Stimulated activated naive CD4-positive, alpha-beta T cell treated with Interleukin-2 at 50 U/mL for 16 hours (primary cell): ENCODE measurements around the gene PLA2G4A.
"Not testable (repeated sequence)": the region's sequence is repeated elsewhere in the genome, so short reads cannot be mapped to it uniquely, and the experiment has no call there.

Source experiments
- DNase-seq: peaks from one replicate; lab custom pipeline; 2025; lab: John Stamatoyannopoulos, UW

The PLA2G4A gene

DNA sequence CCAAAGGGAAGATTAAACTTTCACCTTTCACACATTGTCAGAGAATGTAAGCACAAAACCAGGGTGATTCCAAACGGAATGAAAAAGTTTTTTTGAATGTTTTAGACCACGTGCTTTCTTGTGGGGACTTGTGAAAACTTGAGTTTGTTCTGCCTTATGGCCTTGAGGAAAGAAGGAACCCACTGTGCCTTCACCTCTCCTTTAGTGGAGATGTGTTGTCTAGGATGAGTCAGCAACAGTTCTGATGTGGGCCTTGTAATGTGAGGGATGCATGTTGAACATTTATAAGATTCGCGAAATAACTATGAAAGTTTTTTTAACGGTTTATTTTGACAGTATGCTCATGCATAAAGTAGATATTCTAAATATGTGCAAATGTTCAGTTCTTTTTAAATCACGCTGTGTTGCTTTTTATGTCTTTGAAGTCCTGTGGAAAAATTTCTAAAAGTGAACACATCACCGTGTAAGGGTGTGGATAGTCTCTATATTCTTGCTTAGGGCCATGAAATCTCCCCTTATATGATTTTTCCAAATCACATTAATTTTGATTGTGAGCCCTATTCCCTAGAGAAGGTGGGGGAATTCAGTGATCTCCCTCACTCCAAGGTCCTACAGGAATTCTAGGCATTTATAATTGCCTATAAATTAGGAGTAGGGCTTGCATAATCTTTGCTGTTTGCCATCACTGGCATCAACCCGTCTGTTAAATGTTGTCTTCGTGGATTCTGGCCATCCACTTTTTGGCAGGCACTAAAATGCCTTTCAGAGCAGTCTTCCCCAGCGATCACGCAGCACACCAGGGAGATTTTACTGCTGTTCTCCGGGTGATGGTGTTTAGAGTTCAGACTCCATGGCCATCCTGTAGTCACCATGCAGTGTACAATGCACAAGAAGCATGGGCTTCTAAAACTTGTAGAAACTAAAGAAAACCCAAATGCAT, 47.4 kb downstream of the PLA2G4A start:
- DNase-seq: no peak

DNA sequence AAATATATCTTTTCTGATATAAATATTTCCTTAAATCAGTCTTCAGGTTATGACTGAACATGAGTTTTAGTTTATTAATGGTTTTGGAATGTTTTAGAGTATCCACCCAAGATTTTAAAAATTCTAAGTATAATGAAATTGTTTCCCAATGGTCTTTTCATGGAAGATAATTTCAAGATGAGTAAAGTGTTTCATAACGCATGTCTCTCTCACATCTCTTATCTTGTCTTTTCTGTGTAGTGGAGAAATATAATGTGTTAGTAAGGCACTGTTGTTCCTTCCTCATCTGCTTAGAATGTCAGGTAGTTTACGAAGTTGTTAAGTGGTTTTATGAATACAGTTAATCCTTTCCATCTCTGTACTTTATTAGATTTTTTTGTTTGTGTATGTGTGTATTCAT, 49.6 kb downstream of the PLA2G4A start:
- DNase-seq: no peak

DNA sequence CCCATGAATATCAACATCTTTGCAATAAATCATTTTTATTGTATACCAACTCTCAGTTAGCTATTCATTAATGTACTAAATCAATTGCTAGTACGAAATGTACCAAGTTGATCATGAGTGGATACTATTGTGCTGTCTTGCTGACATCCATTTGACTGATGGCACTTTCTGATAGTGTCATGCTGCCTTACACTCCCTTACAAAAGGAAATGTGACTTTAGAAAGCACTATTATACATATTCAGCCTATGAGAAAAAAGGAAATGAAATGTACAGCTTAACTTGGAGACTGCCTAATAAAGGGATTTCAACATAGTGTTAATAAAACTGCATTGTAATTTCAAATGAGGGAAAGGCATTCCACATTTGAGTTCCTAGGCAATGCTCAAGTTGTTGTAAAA, 52.2 kb downstream of the PLA2G4A start:
- no peak for DNase-seq

DNA sequence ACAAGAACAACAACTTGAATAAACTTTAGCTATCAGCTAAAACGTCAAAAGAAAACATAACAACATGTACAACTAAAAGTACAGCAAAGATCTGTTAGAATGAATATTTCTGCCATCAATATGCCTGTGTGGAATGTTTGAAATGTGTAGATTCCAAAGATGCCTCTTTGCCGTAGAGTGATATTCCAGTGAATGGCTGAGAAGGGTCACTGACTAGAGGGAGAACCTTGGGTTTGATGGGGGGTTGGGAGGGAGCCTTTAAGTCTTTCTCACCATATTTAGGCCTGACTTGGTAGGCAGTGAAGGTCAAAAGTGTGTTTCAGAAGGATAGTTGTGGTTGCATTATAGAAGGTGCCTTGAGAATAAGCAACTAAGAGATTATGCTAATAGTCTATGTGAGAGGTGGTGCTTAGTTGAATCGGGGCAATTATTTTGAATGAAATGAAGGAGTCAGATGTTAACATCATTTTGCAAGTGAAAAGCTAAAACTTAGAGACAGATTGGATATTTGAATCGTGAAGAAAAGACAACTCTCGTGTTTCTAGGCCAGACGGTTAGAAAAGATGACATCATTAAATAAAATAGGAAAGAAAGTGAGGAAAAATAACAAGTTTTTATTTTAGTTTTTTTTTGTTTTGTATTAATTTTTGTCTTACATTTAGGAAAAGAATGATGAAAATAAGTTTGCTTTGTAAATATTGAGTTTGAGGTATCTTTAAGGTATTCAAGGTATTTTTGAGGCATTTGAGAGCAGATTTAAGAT, 53.8 kb downstream of the PLA2G4A start:
- no peak for DNase-seq

DNA sequence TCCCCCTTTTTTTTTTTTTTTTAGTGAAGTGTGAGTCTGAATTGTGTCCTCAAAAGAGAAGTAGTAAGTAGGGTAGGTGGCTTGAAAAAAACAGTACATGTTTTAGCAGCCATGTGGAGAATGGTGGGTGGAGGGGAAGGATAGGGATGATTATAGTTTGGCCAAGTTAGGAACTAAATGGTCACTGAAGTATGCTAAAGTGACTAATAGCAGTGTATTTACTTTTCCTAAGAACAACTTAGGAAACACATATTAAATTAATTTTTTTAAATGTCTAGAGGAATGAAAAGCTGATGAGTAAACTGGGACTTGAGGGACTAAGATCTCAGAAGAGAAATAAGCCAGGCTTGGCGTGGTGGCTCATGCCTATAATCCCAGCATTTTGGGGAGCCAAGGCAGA, 55.5 kb downstream of the PLA2G4A start:
- DNase-seq: no peak

DNA sequence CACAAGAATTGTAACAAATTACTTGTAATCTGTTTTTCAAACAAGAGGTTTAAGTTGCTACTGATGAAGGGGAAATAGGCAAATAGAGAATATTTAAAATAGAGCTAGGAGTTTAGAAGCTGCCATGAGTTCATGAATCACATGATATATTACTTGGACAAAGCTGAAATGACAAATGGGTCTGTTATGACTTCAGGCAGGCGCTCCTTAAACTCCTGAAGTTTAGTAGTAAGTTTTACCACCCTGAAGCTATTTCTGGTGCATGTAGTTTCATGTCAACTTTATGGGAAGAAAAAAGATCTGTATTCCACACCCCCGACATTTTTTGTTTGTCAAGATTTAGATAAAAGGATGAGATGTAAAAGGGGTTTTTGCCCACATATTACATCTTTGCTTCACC, 58.5 kb downstream of the PLA2G4A start:
- DNase-seq: no peak

DNA sequence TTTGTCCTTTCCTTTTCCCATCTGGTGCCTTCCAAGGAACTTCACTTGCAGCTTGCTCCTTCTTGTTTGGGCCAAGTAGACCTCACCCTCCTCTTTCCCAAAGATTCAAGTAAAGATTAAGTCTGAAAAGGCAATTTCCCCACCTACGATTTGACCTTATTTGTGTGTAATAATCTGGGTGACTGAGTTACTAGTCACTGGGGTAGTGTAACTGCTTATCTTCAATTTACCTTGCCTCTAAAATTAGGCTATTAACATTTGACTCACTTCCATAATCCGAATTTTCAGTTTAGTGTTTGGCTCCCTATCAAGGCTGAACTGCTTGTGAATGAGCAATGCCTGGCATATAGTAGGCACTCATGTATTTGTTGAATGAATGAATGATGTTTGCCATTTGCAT, 59.6 kb downstream of the PLA2G4A start:
- no peak for DNase-seq

DNA sequence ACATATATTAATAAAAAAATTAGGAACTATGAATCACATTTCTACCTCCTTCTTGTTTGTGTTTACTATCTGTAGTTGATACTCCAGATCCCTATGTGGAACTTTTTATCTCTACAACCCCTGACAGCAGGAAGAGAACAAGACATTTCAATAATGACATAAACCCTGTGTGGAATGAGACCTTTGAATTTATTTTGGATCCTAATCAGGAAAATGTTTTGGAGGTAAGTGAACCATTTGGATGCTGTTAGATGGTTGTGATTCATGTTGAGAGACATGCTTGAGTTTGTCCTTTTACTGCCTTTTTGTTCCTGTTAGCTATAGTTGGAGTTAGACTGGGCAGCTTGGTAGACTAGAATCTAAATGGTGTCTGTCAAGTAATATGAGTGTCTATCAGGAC, 64.2 kb downstream of the PLA2G4A start:
- no peak for DNase-seq

DNA sequence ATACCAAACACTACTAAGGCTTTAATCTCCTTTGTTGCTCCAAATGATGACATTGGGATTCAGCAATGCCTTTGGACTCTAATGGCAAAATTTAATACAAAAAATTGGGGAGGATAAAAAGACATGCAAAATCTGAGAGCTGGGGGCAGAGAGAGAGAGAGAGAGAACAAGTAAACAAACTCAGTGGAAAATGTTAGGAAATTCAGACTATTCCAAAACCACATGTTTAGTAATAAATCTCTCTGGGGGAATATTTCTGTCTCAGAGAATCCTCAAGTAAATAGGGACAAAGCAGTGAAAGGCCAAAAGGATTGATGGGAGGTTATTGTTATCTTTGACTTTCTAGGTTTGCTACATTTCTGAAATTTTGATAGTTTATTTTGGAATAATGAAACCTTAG, 65.7 kb downstream of the PLA2G4A start:
- no peak for DNase-seq

DNA sequence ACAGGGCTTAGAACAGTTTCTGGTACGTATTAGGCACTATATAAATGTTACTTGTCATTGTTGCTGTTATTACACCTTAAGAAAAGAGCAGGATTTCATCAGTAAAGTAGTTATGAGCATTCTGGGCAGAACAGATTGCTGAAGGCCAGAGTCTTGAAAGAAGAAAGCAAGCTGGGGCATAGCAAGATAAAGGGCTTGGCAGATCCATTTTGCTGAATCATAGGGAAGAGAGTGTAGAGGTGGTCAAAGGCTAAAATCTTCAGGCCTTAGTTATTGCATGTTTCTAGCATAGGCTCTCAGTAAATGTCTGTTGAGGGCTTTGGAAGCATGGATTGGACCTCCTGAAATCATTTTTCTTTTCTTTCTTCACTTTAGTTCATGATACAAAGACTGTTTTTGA, 67.5 kb downstream of the PLA2G4A start:
- no peak for DNase-seq

DNA sequence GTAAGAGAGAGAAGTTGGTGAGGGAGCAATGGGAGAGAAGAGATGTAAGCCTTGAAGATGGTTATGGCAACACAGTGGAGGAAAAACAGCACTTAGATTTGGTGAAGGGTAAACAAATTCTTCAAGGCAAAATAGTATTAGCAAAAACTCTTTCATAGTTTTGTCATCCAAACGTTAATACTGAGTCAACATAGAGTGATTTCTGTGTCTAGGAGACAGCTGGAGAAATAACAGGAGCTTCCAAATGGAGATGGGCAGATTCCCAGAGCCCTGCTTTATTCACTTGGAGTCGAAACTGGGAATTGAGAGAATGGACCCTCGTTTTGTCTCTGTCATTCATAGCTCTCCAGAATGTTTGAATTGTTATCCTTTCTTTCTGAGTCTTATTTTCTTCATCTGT, 68.3 kb downstream of the PLA2G4A start:
- DNase-seq: no peak

DNA sequence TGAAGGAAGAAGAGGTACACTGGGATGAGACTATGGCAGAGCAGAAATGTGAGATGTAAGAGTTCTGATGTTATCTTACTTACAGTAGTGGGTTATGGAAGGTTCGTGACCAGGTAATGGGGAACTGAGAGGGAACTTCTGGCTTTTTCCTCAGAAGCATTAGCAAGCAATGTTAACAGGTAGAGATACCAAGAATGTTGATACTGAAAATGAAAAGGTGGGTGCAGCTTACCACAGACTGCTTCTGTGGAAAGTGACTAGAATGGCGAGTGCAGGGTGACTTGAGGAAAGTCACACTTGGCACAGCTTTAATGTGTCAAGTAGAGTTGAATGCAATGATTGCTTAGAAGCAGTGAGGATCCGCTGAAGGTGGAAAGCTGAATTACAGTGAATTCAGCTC, 70.8 kb downstream of the PLA2G4A start:
- DNase-seq: no peak

DNA sequence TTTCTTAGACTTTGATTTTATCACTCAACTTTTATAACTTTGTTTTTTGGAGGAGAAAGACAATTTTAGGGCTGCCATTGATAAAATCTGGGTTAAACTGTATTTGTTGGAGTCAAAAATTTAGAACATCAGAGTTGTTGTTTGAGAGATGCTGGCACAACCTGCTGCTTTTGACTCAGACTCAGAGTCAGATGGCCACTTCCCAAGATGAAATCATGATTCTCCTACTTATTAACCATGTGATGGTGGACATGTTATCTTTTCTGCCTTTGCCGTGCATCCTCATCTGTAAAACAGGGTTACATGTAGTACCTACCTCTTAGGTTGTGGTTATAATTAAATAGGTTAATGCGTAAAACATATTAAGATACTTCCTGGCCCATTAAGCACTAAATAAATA, 71.2 kb downstream of the PLA2G4A start:
- no peak for DNase-seq

DNA sequence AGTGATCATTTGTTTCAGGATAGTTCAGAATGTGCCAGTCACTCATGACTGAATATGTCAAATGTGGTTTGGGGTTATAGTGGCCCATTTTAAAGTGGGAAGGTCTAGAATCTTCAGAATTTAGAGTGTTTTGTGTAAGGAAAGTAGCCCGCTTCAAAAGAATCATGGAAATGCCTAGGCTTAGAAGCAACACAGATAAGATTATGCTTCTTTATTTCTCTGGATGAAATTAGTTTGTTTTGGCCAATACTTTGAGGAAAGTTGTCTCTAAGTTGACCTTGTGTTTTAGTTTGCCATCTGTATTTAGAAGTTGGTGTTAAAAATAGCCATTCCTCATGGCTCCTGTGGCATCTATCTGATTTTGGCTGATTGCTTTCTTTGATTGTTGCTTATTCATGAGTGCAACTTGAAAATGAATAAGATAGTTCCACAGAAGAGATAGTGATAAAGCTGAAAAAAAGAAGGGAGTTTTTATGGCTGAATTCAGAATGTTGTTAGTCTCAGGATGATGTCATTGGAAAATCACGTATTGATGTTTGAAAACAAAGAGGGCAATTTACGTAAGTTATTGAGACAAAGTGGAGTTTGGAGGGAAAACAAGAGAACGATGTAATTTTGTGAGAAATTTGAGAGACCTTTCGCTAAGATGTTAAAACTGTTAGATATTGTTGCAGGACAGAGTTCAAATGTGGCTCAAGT, 71.9 kb downstream of the PLA2G4A start:
- no peak for DNase-seq

DNA sequence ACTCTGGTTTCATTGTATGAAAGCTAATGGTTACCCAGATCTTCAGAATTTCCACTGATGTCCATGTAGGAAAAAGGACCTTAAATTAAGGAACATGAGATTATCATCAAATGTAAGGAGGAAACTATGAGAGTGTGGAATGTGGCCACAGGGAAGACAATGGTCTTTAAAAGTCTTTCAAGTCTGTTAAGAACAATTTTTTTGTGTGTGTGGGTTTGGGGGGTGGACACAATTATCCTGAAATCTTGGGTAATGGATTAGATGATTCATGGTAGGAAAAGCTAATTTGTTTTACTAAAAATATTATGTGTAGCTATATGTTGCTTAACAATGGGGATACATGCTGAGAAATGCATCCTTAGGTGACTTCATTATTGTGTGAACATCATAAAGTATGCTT, 72.9 kb downstream of the PLA2G4A start:
- no peak for DNase-seq

DNA sequence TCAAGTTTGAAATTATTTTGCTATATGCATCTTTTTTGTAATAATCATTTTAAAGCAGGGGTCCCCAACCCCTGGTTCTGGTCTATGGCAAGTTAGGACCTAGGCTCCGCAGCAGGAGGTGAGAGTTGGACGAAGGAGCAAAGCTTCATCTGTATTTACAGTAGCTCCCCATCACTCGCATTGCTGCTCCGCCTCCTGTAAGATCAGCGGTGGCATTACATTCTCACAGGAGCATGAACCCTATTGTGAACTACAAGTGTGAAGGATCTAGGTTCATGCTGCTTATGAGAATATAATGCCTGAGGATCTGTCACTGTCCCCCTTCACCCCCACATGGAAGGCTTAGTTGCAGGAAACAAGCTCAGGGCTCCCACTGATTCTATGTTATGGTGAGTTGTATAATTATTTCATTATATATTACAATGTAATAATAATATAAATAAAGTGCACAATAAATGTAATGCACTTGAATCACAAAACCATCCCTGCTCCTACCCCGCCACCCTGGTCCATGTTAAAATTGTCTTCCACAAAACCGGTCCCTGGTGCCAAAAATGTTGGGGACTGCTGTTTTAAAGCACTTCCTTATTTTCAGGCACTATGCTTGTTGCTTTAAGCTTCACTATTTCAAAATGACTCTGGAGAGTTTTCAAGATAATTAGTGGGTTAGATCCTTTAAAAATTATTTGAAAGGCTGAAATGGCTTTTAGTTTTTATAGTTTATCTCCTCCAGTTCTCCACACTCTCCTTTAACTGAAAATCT, 74.8 kb downstream of the PLA2G4A start:
- DNase-seq: no peak

DNA sequence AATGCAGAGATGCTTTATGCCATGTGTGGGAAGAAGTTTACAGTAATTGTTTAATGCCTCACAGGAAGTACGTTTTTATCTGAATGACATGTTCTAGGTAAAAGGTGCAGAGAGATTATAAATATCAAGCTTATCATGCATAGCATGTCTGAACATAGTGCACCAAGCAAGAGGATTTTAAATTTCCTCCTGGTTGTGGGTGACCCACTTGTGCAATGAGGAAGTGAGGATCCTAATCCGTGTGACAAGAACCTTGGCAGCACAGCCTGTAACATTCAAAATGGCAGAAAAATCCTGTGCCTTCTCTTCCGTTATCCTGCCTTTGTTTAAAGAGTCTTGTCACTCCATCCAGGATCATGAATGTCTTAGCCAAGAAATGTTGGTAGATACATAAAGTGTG, 75.6 kb downstream of the PLA2G4A start:
- no peak for DNase-seq

DNA sequence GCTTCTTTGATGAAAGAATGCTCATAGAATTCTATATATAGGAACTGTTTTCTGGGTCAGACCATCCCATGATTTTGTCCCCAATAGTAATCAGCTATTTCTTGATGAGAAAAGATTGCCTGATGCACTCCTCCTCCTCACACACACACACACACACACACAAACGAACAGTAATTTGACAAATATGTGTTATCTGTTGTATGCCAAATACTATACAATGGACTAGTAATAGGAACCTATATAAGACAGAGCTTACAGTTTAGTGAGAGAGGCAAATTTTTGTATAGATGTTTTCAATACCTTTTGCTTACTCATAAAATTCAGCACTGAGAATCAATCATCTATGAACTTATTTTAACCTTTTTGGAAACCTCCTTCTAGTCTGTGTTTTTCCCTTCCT, 76.8 kb downstream of the PLA2G4A start:
- no peak for DNase-seq

DNA sequence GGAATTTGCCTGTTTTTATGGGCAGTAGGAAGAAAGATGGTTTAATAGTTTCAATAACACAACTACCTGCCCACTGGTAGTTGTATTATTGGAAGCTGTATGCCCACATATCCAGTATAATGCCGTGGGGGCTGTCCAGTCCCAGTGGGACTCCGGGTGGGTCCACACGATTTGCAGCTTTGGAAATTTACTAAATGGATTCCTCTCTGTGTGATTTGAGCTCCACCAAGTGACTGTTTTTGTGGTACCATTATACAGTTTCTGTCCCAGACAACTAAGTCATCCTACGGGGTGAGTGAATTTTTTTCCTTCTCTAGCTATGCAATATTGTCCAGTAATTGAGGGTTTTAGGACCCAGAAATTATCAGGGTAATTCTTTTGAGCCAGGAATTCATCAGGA, 86.8 kb downstream of the PLA2G4A start:
- no peak for DNase-seq

DNA sequence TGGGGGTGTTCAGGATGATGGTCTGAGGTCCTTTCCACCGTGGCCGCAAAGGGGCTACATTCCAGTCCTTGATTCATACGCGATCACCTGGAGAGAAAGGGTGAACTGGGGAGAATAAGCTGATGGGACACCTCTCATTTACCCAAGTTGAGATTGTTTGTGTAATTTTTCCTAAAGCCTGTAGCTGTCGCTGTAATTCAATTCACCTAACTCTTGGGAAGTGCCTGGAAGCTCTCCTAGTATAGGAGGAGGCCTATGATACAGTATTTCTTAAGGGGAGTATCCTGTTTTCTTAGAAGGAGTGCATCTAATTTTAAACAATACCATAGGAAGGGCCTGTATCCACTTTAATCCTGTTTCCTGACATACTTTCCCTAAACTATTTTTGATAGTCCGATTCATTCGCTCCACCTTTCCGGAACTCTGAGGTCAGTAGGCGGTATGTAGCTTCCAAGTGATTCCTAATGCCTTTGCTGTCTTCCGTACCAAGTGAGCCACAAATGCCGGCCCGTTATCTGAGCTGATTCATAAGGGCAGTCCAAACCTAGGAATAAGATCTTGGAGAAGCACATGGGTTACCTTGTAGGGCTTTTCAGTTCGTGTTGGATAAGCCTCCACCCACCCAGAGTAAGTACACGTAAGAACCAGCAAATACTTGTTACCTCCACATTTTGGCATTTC, 88.5 kb downstream of the PLA2G4A start:
- not testable (repeated sequence) for DNase-seq

DNA sequence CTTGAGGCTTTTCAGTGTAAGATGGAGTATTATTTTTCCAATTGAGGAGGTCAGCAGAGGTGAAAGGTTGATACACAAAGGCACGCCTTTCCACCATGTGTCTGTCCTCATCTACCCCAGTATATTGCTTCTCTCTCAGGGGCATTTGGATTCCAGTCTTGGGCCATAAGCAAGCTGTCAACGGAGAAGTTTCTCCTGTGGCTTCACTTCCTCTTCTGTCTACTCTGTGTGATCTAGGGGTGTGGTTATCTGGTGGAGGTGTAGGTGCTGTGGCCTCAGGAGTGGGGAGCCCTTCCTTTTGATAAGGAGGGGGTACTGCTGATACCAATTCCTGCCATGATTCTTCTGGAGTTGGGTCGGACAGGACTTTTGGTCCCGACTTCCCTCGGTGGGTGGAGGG, 92.6 kb downstream of the PLA2G4A start:
- DNase-seq: not testable (repeated sequence)
